AG04450 (cell line): ENCODE data around the gene RAB3GAP1. TPM values are rescaled to one million over a fixed set of nuclear protein-coding genes. Genes with fewer than 3 reads are reported as not detected.

Experiments
- CTCF ChIA-PET: fragments of 300-600, 350-600 bp; formaldehyde crosslinking; extraction: SDS; loops from one replicate; lab custom pipeline; 2022; ENCODE audit warnings: antibody characterized with exemption, inconsistent platforms; lab: Charles Lee
- POLR2A ChIA-PET: fragments of 350-600 bp; formaldehyde crosslinking; extraction: SDS; loops from one replicate; lab custom pipeline; 2021; ENCODE audit warnings: antibody characterized with exemption, inconsistent platforms; lab: Yijun Ruan, JAX
- DNase-seq: peaks from one replicate; pipeline ENCODE4 v3.0.0-alpha.2; 2011; ENCODE audit warnings: low read depth, low spot score
- H3K27ac ChIP-seq: one replicate; pipeline ENCODE4 v1.5.1; 2012; ENCODE audit warnings: low read depth, low read length, control low read depth
- H3K27me3 ChIP-seq: one replicate; pipeline ENCODE4 v1.6.0; 2012; ENCODE audit warnings: low read length; ENCODE audit not compliant: control insufficient read depth, insufficient read depth
- H3K4me3 ChIP-seq: 2 replicates; pipeline ENCODE4 v1.5.1; 2011; ENCODE audit warnings: mild to moderate bottlenecking, low read depth, low read length, control low read depth
- H3K9me3 ChIP-seq: 2 replicates; pipeline ENCODE4 v1.5.1; 2012; ENCODE audit warnings: low read length; ENCODE audit not compliant: control insufficient read depth, insufficient read depth
- CTCF ChIP-seq: IDR thresholded peaks from 2 replicates; pipeline ENCODE4 v1.5.1; 2011; ENCODE audit warnings: low read depth, low read length, control low read depth, inconsistent platforms
- polyA plus RNA-seq: library from polyadenylated mRNA; depleted of rRNA; stranded (reverse); fragments of >200 nt; gene quantifications from 2 replicates; pipeline ENCODE4 v1.2.3, GENCODE V29; 2011

Gene RAB3GAP1
- polyA plus RNA-seq, 1 experiment = 47.5 TPM

GRCh38 chr2:135037831-135038230 is 14.3 kb upstream of the RAB3GAP1 start:
- Histone ChIP-seq H3K9me3 (no peaks in the 10 kb centered on the region), H3K4me3 (no peak overlapping the region), H3K27me3 (no peaks in the 10 kb centered on the region), H3K27ac (no peak overlapping the region)
- CTCF ChIA-PET = no interaction called here
- no peak for TF ChIP-seq CTCF
- POLR2A ChIA-PET = no interaction called here
- DNase-seq = no peak

GRCh38 chr2:135043345-135043744 is 8.7 kb upstream of the RAB3GAP1 start:
- TF ChIP-seq CTCF = peak; percentile 51
- no peaks in the 10 kb centered on the region for H3K9me3 ChIP-seq
- no peak overlapping the region for H3K27ac ChIP-seq
- H3K4me3 ChIP-seq = no peak overlapping the region
- peaks cover 6% of the 10 kb centered on the region for H3K27me3 ChIP-seq
- POLR2A ChIA-PET = no interaction called here
- CTCF ChIA-PET = no interaction called here
- DNase-seq = no peak

- TF ChIP-seq CTCF = no peak
Observed at GRCh38 chr2:135047300-135047699, 4.8 kb upstream of the RAB3GAP1 start, which contains the start of gene MAP3K19. TSS of gene MAP3K19 (minus strand) at chr2:135047447. CDS start at chr2:135024647, 22,800 bp downstream.

GRCh38 chr2:135048122-135048521 is 4.0 kb upstream of the RAB3GAP1 start:
- no peak for TF ChIP-seq CTCF
- ChIA-PET CTCF (interaction anchor here (0.5 to 0.6 kb wide), 2 partner anchors 48 to 119 kb away, joined by 3 to 4 read pairs; no protein-coding TSS in a partner anchor), POLR2A (no interaction called here)
- Histone ChIP-seq H3K27me3 (peaks cover 6% of the 10 kb centered on the region), H3K4me3 (no peak overlapping the region), H3K27ac (no peak overlapping the region), H3K9me3 (no peaks in the 10 kb centered on the region; the same call in 1 of the 2 replicates)
- no peak for DNase-seq

More at GRCh38 chr2:135047300-135047699, 4.8 kb upstream of the RAB3GAP1 start, which contains the start of gene MAP3K19:
- H3K9me3 ChIP-seq = no peaks in the 10 kb centered on the region; the same call in 1 of the 2 replicates
- no peak within 1 kb of the TSS for H3K27ac ChIP-seq
- POLR2A ChIA-PET = no interaction called here
- H3K4me3 ChIP-seq = no peak within 1 kb of the TSS
- CTCF ChIA-PET = interaction anchor here (0.6 kb wide), 2 partner anchors 44 to 866 kb away, joined by 3 to 4 read pairs; no protein-coding TSS in a partner anchor
- peaks cover 6% of the 10 kb centered on the region for H3K27me3 ChIP-seq
- DNase-seq = no peak

- no peak for TF ChIP-seq CTCF
- no peak for DNase-seq
- no peak overlapping the region for H3K27ac ChIP-seq
- H3K27me3 ChIP-seq = peaks cover 6% of the 10 kb centered on the region
- ChIA-PET CTCF (no interaction called here), POLR2A (no interaction called here)
- H3K4me3 ChIP-seq = no peak overlapping the region
- no peaks in the 10 kb centered on the region; the same call in 1 of the 2 replicates for H3K9me3 ChIP-seq
Observed at GRCh38 chr2:135050132-135050531, 2.0 kb upstream of the RAB3GAP1 start.
